ENCODE measurements around the gene CLDN34. TPM values are rescaled to one million over a fixed set of nuclear protein-coding genes. Genes with fewer than 3 reads are reported as not detected.

Gene CLDN34
- total RNA-seq, 2 donors from 2014 or later: not detected

DNA sequence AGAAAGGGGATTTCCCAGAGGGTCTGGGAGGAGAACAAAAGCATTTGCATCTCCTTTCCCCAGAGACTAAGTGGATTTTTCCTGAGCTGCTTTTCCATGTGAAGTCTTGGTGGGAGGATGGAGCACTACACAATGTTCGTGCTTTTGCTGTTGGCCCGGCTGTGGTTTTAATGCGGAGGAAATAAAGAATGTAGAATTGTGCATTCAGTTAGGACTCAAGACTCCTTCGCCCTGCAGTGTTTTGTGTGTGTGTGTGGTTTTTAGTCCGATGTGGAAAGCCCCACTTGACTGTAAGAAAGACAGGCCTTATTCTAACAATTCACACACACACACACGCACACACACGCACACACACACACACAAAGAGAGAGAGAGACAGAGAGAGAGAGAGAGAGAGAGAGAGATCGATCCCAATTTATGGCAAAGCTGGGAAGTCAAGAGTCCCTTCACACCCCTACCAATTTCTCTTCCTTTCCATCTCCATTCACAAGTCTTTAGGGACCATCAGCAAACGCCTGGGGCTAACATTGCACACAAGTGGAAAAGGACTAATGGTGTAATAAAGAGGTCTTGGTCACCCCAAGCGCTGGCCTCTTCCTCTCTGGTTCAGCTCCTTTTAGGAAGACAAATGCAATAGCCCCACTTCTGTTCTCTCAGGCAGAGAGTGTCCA is 44.2 kb downstream of the CLDN34 start:
- H3K4me1 ChIP-seq (ENCODE audit: control insufficient read depth in 1 of 2, low read depth in 2 of 2): no peaks in the 10 kb centered on the region
- H3K9me3 ChIP-seq: no peaks in the 10 kb centered on the region
- H3K4me3 ChIP-seq: no peak overlapping the region
- H3K36me3 ChIP-seq: no peaks in the 10 kb centered on the region
- TF ChIP-seq, protein P1, sequence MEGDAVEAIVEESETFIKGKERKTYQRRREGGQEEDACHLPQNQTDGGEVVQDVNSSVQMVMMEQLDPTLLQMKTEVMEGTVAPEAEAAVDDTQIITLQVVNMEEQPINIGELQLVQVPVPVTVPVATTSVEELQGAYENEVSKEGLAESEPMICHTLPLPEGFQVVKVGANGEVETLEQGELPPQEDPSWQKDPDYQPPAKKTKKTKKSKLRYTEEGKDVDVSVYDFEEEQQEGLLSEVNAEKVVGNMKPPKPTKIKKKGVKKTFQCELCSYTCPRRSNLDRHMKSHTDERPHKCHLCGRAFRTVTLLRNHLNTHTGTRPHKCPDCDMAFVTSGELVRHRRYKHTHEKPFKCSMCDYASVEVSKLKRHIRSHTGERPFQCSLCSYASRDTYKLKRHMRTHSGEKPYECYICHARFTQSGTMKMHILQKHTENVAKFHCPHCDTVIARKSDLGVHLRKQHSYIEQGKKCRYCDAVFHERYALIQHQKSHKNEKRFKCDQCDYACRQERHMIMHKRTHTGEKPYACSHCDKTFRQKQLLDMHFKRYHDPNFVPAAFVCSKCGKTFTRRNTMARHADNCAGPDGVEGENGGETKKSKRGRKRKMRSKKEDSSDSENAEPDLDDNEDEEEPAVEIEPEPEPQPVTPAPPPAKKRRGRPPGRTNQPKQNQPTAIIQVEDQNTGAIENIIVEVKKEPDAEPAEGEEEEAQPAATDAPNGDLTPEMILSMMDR (IDR thresholded peaks at IDR 0.05): no peak
- no peak for ATAC-seq (ENCODE audit: insufficient number of reproducible peaks, low FRiP score, low read depth)
- no peaks in the 10 kb centered on the region for H3K27me3 ChIP-seq (replicated peaks; ENCODE audit: insufficient read depth)
- no peak overlapping the region for H3K27ac ChIP-seq
- DNase-seq (ENCODE audit: low spot score): no peak

- H3K36me3 ChIP-seq: no peaks in the 10 kb centered on the region
- no peak for ATAC-seq (ENCODE audit: insufficient number of reproducible peaks, low FRiP score, low read depth)
- no peaks in the 10 kb centered on the region for H3K9me3 ChIP-seq
- TF ChIP-seq, protein P1 (IDR thresholded peaks at IDR 0.05): no peak
- H3K27me3 ChIP-seq (replicated peaks; ENCODE audit: insufficient read depth): no peaks in the 10 kb centered on the region
- H3K27ac ChIP-seq: no peak overlapping the region
- no peak for DNase-seq (ENCODE audit: low spot score)
- H3K4me3 ChIP-seq: no peak overlapping the region
- H3K4me1 ChIP-seq (ENCODE audit: control insufficient read depth in 1 of 2, low read depth in 2 of 2): peaks cover 0 to 2% of the 10 kb centered on the region in 2 donors
Observed at GRCh38 chrX:10011991-10012390, 44.8 kb downstream of the CLDN34 start.

GRCh38 chrX:10014462-10015354 is 47.5 kb downstream of the CLDN34 start:
- Histone ChIP-seq H3K9me3 (no peaks in the 10 kb centered on the region), H3K27ac (peak overlapping the region; percentile 74 to 85), H3K27me3 (replicated peaks; ENCODE audit: insufficient read depth) (no peaks in the 10 kb centered on the region), H3K36me3 (no peaks in the 10 kb centered on the region), H3K4me3 (peak overlapping the region; percentile 80), H3K4me1 (ENCODE audit: control insufficient read depth in 1 of 2, low read depth in 2 of 2) (peaks cover 7 to 11% of the 10 kb centered on the region in 2 donors)
- TF ChIP-seq, protein P1 (IDR thresholded peaks at IDR 0.05): no peak
- DNase-seq (ENCODE audit: low spot score) (peak; percentile 23), ATAC-seq (ENCODE audit: insufficient number of reproducible peaks, low FRiP score, low read depth) (peak; percentile 68)

- no peak for DNase-seq (ENCODE audit: low spot score)
- H3K4me3 ChIP-seq: peak overlapping the region; percentile 77
- no peaks in the 10 kb centered on the region for H3K27me3 ChIP-seq (replicated peaks; ENCODE audit: insufficient read depth)
- no peaks in the 10 kb centered on the region for H3K36me3 ChIP-seq
- peak overlapping the region; percentile 69 to 83 for H3K27ac ChIP-seq
- peaks cover 7 to 11% of the 10 kb centered on the region in 2 donors for H3K4me1 ChIP-seq (ENCODE audit: control insufficient read depth in 1 of 2, low read depth in 2 of 2)
- no peak for ATAC-seq (ENCODE audit: insufficient number of reproducible peaks, low FRiP score, low read depth)
- TF ChIP-seq, protein P1 (IDR thresholded peaks at IDR 0.05): no peak
- H3K9me3 ChIP-seq: no peaks in the 10 kb centered on the region
Observed at GRCh38 chrX:10015355-10015722, 48.2 kb downstream of the CLDN34 start.
